Panc1 (cell line): Measurements from ENCODE around the gene TMEM45A. TPM values are rescaled to one million over a fixed set of nuclear protein-coding genes. Genes with fewer than 3 reads are reported as not detected.

ENCODE experiments used
- ATAC-seq: fragments of 200-7000 bp; cut with Tn5 transposase; 2 replicates; pipeline ENCODE4 v1.9.1; 2020; ENCODE audit warnings: mild to moderate bottlenecking, moderate library complexity
- BruUV-seq: library from RNA; stranded (reverse); fragments of 400-500 nt; replicated peaks from 2 replicates; lab custom pipeline; 2021; lab: Mats Ljungman, UMichigan
- CTCF ChIA-PET: fragments of 300-600 bp; sonication (Branson Sonifier 250); formaldehyde crosslinking; loops from one replicate; lab custom pipeline; 2022; ENCODE audit warnings: antibody characterized with exemption; lab: Charles Lee
- POLR2A ChIA-PET: fragments of 300-600 bp; sonication (Branson Sonifier 250); formaldehyde crosslinking; loops from one replicate; lab custom pipeline; 2022; ENCODE audit warnings: antibody characterized with exemption; lab: Charles Lee
- DNase-seq: peaks from one replicate; pipeline ENCODE4 v3.0.0-alpha.2; 2010; ENCODE audit warnings: low read depth, low spot score
- H3K27ac ChIP-seq: 2 replicates; pipeline ENCODE4 v1.5.1; 2011; ENCODE audit warnings: mild to moderate bottlenecking, low read length, inconsistent platforms
- H3K27me3 ChIP-seq: fragments of 200-500 bp; sonication (Bioruptor generic); 2 replicates; pipeline ENCODE4 v1.6.0; 2014; ENCODE audit warnings: low read length, inconsistent platforms; ENCODE audit not compliant: control insufficient read depth, insufficient read depth
- H3K36me3 ChIP-seq: fragments of 200-500 bp; sonication (Bioruptor generic); 2 replicates; pipeline ENCODE4 v1.5.1; 2014; ENCODE audit warnings: inconsistent platforms, mild to moderate bottlenecking, low read length, moderate library complexity; ENCODE audit not compliant: control insufficient read depth, insufficient read depth
- H3K4me1 ChIP-seq: 2 replicates; pipeline ENCODE4 v1.5.1; 2011; ENCODE audit warnings: inconsistent platforms, mild to moderate bottlenecking, low read length, moderate library complexity; ENCODE audit not compliant: control insufficient read depth, insufficient read depth
- H3K4me3 ChIP-seq, 2 experiments: 2 replicates each; pipeline ENCODE4 v1.5.1; 2011 to 2012; ENCODE audit warnings: low read depth in 2 of 2, low read length in 2 of 2, mild to moderate bottlenecking in 2 of 2, inconsistent platforms in 1 of 2, moderate library complexity in 1 of 2
- H3K9me3 ChIP-seq: fragments of 200-500 bp; sonication (Bioruptor generic); 2 replicates; pipeline ENCODE4 v1.5.1; 2014; ENCODE audit warnings: low read depth, mild to moderate bottlenecking, inconsistent platforms, low read length, moderate library complexity; ENCODE audit not compliant: control insufficient read depth, insufficient read depth
- CTCF ChIP-seq: fragments of 450-650 bp; IDR thresholded peaks from 2 replicates; pipeline ENCODE4 v1.5.1; 2017; ENCODE audit warnings: mild to moderate bottlenecking
- POLR2AphosphoS5 ChIP-seq: IDR thresholded peaks from 2 replicates; pipeline ENCODE4 v1.6.1; 2012; ENCODE audit warnings: mild to moderate bottlenecking, low read depth, low read length, moderate library complexity
- REST ChIP-seq, 2 experiments: IDR thresholded peaks; 2 replicates each; pipeline ENCODE4 v1.6.1; 2011 to 2012; ENCODE audit warnings: low read depth in 2 of 2, control low read depth in 1 of 2, low read length in 1 of 2, mild to moderate bottlenecking in 1 of 2, moderate library complexity in 1 of 2; ENCODE audit not compliant: insufficient read depth in 1 of 2
- SIN3A ChIP-seq: IDR thresholded peaks from 2 replicates; pipeline ENCODE4 v1.6.1; 2012; ENCODE audit warnings: low read depth, mild to moderate bottlenecking, low read length, moderate library complexity, borderline replicate concordance; ENCODE audit not compliant: insufficient read depth
- TCF7L2 ChIP-seq: IDR thresholded peaks from 2 replicates; pipeline ENCODE4 v1.6.1; 2011; ENCODE audit warnings: mild to moderate bottlenecking, low read depth, low read length, inconsistent platforms
- in situ Hi-C: cut with HindIII; loops from 2 replicates; pipeline ENCODE4 v1.10.0; 2016; ENCODE audit warnings: low sequenced_read_pairs, low pct_unique_long_range_greater_than_20kb
- intact Hi-C: fragments of 100-400 bp; cut with micrococcal nuclease; formaldehyde crosslinking; loops from one replicate; pipeline ENCODE4 v1.10.0; 2022; ENCODE audit not compliant: unreplicated experiment
- total RNA-seq: library from RNA; stranded (reverse); gene quantifications from one replicate; pipeline ENCODE4 v1.2.1, GENCODE V29; 2021; ENCODE audit not compliant: unreplicated experiment

The TMEM45A gene
- total RNA-seq, 1 experiment from 2014 or later: 8.6 TPM

- Histone ChIP-seq H3K4me1 (no peaks in the 10 kb centered on the region), H3K27ac (no peak overlapping the region), H3K36me3 (no peaks in the 10 kb centered on the region), H3K9me3 (no peaks in the 10 kb centered on the region), H3K27me3 (no peaks in the 10 kb centered on the region; the same call in 1 of the 2 replicates), H3K4me3 (no peak overlapping the region)
- no TSS peak for BruUV-seq
- in situ Hi-C loops: no loop called here
- intact Hi-C loops: no loop called here
- ATAC-seq (no peak), DNase-seq (no peak)
- TF ChIP-seq CTCF (no peak), TCF7L2 (no peak), POLR2AphosphoS5 (no peak), REST (IDR thresholded peaks at IDR 0.05; ENCODE audit: insufficient read depth in 1 of 2, low read depth in 2 of 2, low read length in 1 of 2) (no peak), SIN3A (no peak)
- ChIA-PET CTCF (no interaction called here), POLR2A (no interaction called here)
Measured at GRCh38 chr3:100578646-100579045, 86.2 kb downstream of the TMEM45A start.

- Histone ChIP-seq H3K4me1 (no peaks in the 10 kb centered on the region), H3K4me3 (no peak overlapping the region), H3K27ac (no peak overlapping the region), H3K27me3 (no peaks in the 10 kb centered on the region; the same call in 1 of the 2 replicates), H3K9me3 (no peaks in the 10 kb centered on the region), H3K36me3 (no peaks in the 10 kb centered on the region)
- intact Hi-C loops (no loop called here), in situ Hi-C loops (no loop called here)
- TF ChIP-seq SIN3A (no peak), POLR2AphosphoS5 (no peak), TCF7L2 (no peak), REST (IDR thresholded peaks at IDR 0.05; ENCODE audit: insufficient read depth in 1 of 2, low read depth in 2 of 2, low read length in 1 of 2) (no peak), CTCF (no peak)
- ATAC-seq (no peak), DNase-seq (no peak)
- no TSS peak for BruUV-seq
- POLR2A ChIA-PET: no interaction called here
- CTCF ChIA-PET: interaction anchor here (0.5 kb wide), 1 partner anchor 133 kb away, joined by 3 read pairs; no protein-coding TSS in a partner anchor
Measured at GRCh38 chr3:100580147-100580546, 87.7 kb downstream of the TMEM45A start.
